Keratinocyte (primary cell): ENCODE measurements around the gene FAM228A.

Experiments used
- CTCF ChIP-seq, 3 experiments: IDR thresholded peaks in 1 of 3; conservative IDR thresholded peaks in 1 of 3; optimal IDR thresholded peaks in 1 of 3; 2 replicates in 2 of 3; 3 replicates in 1 of 3; pipeline versions ENCODE3 to v1.5.1; 2011; ENCODE audit warnings: low read length in 3 of 3, mild to moderate bottlenecking in 3 of 3, moderate library complexity in 2 of 3, control low read depth in 1 of 3, inconsistent platforms in 1 of 3; ENCODE audit not compliant: insufficient read depth in 2 of 3; ENCODE audit errors: extremely low read depth in 1 of 3
- EZH2 ChIP-seq: IDR thresholded peaks from one replicate; pipeline ENCODE4 v1.6.1; 2012; ENCODE audit warnings: inconsistent platforms, mild to moderate bottlenecking, low read length, moderate library complexity

- no peak for TF ChIP-seq CTCF (optimal IDR thresholded peaks at IDR 0.05 in 1 of 3, IDR thresholded peaks at IDR 0.05 in 1 of 3, conservative IDR thresholded peaks at IDR 0.05 in 1 of 3; ENCODE audit: extremely low read depth in 1 of 3, insufficient read depth in 2 of 3, low read length in 3 of 3)
- no peak for TF ChIP-seq EZH2
Measured at GRCh38 chr2:24211408-24211807, 36.6 kb downstream of the FAM228A start.
